Sigmoid colon (tissue), 4 donors: ENCODE data around the gene RPH3AL.

ENCODE experiments used
- CTCF ChIP-seq, 4 experiments: fragments of 450-650 bp in 3 of 4; fragments of 200-600 bp in 1 of 4; IDR thresholded peaks; one replicate each; pipeline ENCODE4 v1.5.1; 2016 to 2019; ENCODE audit warnings: antibody characterized with exemption in 4 of 4, mild to moderate bottlenecking in 3 of 4, moderate library complexity in 2 of 4
- POLR2AphosphoS5 ChIP-seq, 4 donors: sonication (generic); formaldehyde crosslinking; IDR thresholded peaks; one replicate each; pipeline ENCODE4 v1.6.1; 2017; ENCODE audit warnings: antibody characterized with exemption in 4 of 4

DNA sequence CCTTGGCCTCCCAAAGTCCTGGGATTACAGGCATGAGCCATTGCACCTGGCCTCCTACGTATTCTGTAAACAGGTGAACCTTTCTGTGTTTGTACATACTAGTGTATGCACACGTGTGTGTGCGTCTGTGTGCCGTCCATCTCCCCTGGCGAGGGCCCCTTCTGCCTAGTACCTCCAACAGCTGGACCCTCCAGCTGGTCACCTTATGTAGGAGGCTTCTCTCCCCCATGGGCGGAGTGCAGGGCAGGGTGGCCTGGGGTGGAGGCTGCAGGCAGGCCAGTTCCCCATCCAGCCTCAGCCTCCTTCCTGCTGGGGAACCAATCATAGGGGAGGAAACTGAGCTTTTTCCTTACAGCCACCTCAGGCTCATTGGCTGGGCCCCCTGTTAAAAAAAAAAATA is 146.8 kb downstream of the RPH3AL start:
- TF ChIP-seq CTCF (IDR thresholded peaks at IDR 0.05) (no peak), POLR2AphosphoS5 (IDR thresholded peaks at IDR 0.05) (no peak)
